PFSK-1 (cell line): ENCODE measurements around the gene CDKN2D.
A peak's percentile ranks its signal among the peaks of the same experiment; 100 is the strongest.

Experiments used
- POLR2AphosphoS5 ChIP-seq: IDR thresholded peaks from 2 replicates; pipeline ENCODE4 v1.6.1; 2012; ENCODE audit warnings: low read depth, mild to moderate bottlenecking, control low read depth, low read length, moderate library complexity
- REST ChIP-seq, 2 experiments: IDR thresholded peaks; 2 replicates each; pipeline versions ENCODE4 v1.6.1 to v1.8.0; 2011 to 2012; ENCODE audit warnings: low read depth in 2 of 2, low read length in 2 of 2, control low read depth in 1 of 2, inconsistent platforms in 1 of 2, mild to moderate bottlenecking in 1 of 2, moderate library complexity in 1 of 2; ENCODE audit not compliant: insufficient read depth in 1 of 2
- TAF1 ChIP-seq: IDR thresholded peaks from 2 replicates; pipeline ENCODE4 v1.6.1; 2012; ENCODE audit warnings: low read length, control low read depth, borderline replicate concordance; ENCODE audit not compliant: insufficient read depth

- TF ChIP-seq POLR2AphosphoS5 (peak; percentile 95), REST (IDR thresholded peaks at IDR 0.05; ENCODE audit: insufficient read depth in 1 of 2, low read depth in 2 of 2, low read length in 2 of 2) (peak in 1 of 2 experiments; percentile 45; a peak in 1 of 4 replicates), TAF1 (peak; percentile 79)
These were observed 3.0 kb downstream of the CDKN2D start, which contains the start of gene KRI1 for GRCh38 chr19:10565567-10566407.
